ENCODE results near the gene NKIRAS2.

DNA sequence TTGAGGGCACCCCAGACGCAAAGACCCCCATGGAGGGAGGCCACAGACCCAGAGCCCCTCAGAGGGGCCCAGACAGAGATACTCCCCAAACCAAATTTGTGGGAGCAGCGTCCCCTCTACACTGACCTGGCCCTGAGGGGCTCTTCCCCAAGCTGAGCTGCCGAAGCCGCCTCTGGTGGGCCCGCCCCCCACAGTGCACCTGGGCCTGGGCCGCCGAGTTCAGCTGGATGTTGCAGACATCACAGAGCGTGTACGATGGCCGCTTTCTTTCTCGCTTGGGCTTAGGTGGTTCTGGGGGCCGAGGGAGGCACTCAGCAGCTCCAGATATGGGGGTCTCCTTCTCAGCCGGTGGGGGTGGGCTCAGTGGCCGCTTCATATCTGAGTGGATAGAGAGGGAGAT lies 42.8 kb downstream of the NKIRAS2 start:
- TF ChIP-seq, protein P1, sequence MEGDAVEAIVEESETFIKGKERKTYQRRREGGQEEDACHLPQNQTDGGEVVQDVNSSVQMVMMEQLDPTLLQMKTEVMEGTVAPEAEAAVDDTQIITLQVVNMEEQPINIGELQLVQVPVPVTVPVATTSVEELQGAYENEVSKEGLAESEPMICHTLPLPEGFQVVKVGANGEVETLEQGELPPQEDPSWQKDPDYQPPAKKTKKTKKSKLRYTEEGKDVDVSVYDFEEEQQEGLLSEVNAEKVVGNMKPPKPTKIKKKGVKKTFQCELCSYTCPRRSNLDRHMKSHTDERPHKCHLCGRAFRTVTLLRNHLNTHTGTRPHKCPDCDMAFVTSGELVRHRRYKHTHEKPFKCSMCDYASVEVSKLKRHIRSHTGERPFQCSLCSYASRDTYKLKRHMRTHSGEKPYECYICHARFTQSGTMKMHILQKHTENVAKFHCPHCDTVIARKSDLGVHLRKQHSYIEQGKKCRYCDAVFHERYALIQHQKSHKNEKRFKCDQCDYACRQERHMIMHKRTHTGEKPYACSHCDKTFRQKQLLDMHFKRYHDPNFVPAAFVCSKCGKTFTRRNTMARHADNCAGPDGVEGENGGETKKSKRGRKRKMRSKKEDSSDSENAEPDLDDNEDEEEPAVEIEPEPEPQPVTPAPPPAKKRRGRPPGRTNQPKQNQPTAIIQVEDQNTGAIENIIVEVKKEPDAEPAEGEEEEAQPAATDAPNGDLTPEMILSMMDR (IDR thresholded peaks at IDR 0.05; ENCODE audit: borderline replicate concordance, extremely low read depth, low read length, poor library complexity, severe bottlenecking), result no peak
- TF ChIP-seq EZH2 (IDR thresholded peaks at IDR 0.05; ENCODE audit: borderline replicate concordance, low read depth, low read length, severe bottlenecking), result no peak

Data from DND-41 (cell line).